Measurements from ENCODE around the gene SRCIN1.
"Not testable (repeated sequence)": the region's sequence is repeated elsewhere in the genome, so short reads cannot be mapped to it uniquely, and the experiment has no call there.

SRCIN1 gene

DNA sequence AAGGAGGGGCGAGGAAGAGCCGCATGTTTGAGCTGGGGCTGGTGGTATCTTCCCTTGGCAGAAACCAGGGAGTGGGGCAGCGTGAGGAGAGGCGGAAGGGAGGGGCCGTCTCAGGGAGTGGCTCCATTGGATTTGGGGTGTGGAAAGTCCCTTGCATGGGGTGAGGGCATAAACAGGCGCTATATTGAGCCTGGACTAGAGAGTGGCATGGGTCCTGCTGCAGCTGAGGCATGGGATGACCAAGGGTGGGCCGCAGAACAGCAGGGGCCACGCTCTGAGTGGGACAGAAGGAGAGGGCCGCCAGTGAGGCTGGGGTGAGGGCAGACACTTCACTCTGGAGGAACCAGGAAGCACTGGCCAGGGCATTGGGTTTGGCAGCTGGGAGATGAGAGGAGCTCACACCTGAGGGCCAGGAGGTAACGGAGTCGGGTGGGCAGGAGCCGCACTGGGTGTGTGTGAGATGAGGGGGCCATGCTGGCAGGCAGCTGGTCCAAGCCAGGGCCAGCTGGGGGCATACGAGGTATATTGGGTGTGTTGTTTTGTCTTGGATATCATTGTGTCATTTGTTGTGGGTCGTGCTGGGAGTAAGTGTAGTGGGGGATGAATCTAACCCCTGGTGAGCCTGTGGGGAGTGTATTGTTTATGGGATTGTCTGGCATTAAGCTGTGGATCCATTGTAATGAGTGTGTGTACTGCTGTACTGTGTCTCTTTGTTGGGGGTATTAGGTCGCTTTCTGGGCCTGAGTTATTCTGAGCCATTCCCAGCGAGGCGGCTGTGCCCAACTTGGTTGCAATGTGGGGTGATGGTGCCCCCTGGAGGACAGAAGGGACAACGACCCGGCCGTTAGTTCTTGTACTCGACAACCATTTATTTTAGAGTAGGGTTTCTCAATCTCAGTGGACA lies 121.3 kb downstream of the SRCIN1 start:
- not testable (repeated sequence) for H3K9me3 ChIP-seq (ENCODE audit: control insufficient read depth, insufficient read depth, low read depth, low read length); H3K4me3 ChIP-seq (ENCODE audit: low read depth, low read length); H3K9ac ChIP-seq (ENCODE audit: low read length); H3K4me1 ChIP-seq (ENCODE audit: control insufficient read depth, insufficient read depth, low read length); H3K27me3 ChIP-seq (ENCODE audit: control insufficient read depth, insufficient read depth, low read length); H3K27ac ChIP-seq (ENCODE audit: low read depth, low read length)
- peaks cover 35% of the 10 kb centered on the region for H3K36me3 ChIP-seq (ENCODE audit: control insufficient read depth, insufficient read depth, low read length)

DNA sequence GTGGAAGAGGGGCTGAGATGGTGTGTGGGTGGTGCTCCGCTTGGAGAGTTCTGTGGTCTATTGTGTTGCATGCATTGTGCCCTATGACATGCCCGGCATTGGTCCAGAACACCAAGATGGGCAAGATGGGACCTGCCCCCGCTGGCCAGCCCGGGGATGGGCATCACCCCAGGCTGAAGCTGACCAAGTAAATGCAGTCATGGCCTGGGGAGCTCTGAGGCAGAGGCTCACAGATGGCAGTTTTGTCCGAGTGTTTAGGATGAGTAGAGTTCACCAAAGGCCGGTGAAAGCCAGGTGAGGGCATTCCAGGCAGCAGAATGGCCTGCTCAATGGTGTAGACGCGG lies 123.1 kb downstream of the SRCIN1 start:
- not testable (repeated sequence) for H3K4me1 ChIP-seq (ENCODE audit: control insufficient read depth, insufficient read depth, low read length); H3K4me3 ChIP-seq (ENCODE audit: low read depth, low read length); H3K27me3 ChIP-seq (ENCODE audit: control insufficient read depth, insufficient read depth, low read length); H3K27ac ChIP-seq (ENCODE audit: low read depth, low read length); H3K9ac ChIP-seq (ENCODE audit: low read length); H3K9me3 ChIP-seq (ENCODE audit: control insufficient read depth, insufficient read depth, low read depth, low read length)
- H3K36me3 ChIP-seq (ENCODE audit: control insufficient read depth, insufficient read depth, low read length), result peaks cover 48% of the 10 kb centered on the region

- not testable (repeated sequence) for H3K27ac ChIP-seq (ENCODE audit: low read depth, low read length); H3K9me3 ChIP-seq (ENCODE audit: control insufficient read depth, insufficient read depth, low read depth, low read length); H3K9ac ChIP-seq (ENCODE audit: low read length); H3K27me3 ChIP-seq (ENCODE audit: control insufficient read depth, insufficient read depth, low read length); H3K4me3 ChIP-seq (ENCODE audit: low read depth, low read length); H3K4me1 ChIP-seq (ENCODE audit: control insufficient read depth, insufficient read depth, low read length)
- H3K36me3 ChIP-seq (ENCODE audit: control insufficient read depth, insufficient read depth, low read length), result peaks cover 48% of the 10 kb centered on the region
These were observed 123.6 kb downstream of the SRCIN1 start for GRCh38 chr17:38482039-38482699.
